D341Med (cell line): ENCODE data around the gene POLE2.
"Not testable (repeated sequence)": the region's sequence is repeated elsewhere in the genome, so short reads cannot be mapped to it uniquely, and the experiment has no call there.

Experiments used
- DNase-seq: peaks from one replicate; pipeline ENCODE4 v3.0.0; 2012; ENCODE audit warnings: low spot score

The POLE2 gene

GRCh38 chr14:49619273-49619672 lies 68.7 kb downstream of the POLE2 start:
- DNase-seq, result not testable (repeated sequence)

GRCh38 chr14:49617852-49618519 lies 70.0 kb downstream of the POLE2 start:
- no peak for DNase-seq

GRCh38 chr14:49615776-49616175 lies 72.2 kb downstream of the POLE2 start:
- DNase-seq, result no peak

- DNase-seq, result no peak
Observed at GRCh38 chr14:49614196-49614595, 73.8 kb downstream of the POLE2 start.

GRCh38 chr14:49612671-49613070 lies 75.3 kb downstream of the POLE2 start:
- DNase-seq, result no peak

- no peak for DNase-seq
Observed at GRCh38 chr14:49612251-49612650, 75.8 kb downstream of the POLE2 start.

GRCh38 chr14:49607583-49607982 lies 80.4 kb downstream of the POLE2 start:
- no peak for DNase-seq

- peak; percentile 89 for DNase-seq
Observed at GRCh38 chr14:49598485-49599300, 89.3 kb downstream of the POLE2 start, which contains the start of gene LRR1. Gene LRR1, plus strand, starts transcription at chr14:49598940. Its CDS starts 81 bp downstream, at chr14:49599021.

- no peak for DNase-seq
Observed at GRCh38 chr14:49598189-49598484, 89.9 kb downstream of the POLE2 start.

- DNase-seq, result no peak
Observed at GRCh38 chr14:49594347-49595091, 93.5 kb downstream of the POLE2 start.
